SK-N-MC (cell line): ENCODE data around the gene ZNF438.

Experiments used
- EZH2 ChIP-seq: fragments of 200-600 bp; sonication (generic); IDR thresholded peaks from one replicate; pipeline ENCODE4 v1.6.1; 2017; ENCODE audit warnings: antibody characterized with exemption
- FOXP2 ChIP-seq: optimal IDR thresholded peaks from 2 replicates; pipeline ENCODE3; 2011; ENCODE audit warnings: mild to moderate bottlenecking, moderate library complexity; ENCODE audit not compliant: insufficient read depth; ENCODE audit errors: extremely low read length, control extremely low read depth
- POLR2AphosphoS5 ChIP-seq: IDR thresholded peaks from 2 replicates; pipeline ENCODE4 v1.6.1; 2012; ENCODE audit warnings: mild to moderate bottlenecking, low read depth, low read length, borderline replicate concordance

- no peak for TF ChIP-seq POLR2AphosphoS5
- no peak for TF ChIP-seq EZH2
- TF ChIP-seq FOXP2: no peak
These were observed 184.0 kb downstream of the ZNF438 start for GRCh38 chr10:30847642-30848041.
